ENCODE results near the gene BCAS3. TPM values are rescaled to one million over a fixed set of nuclear protein-coding genes. Genes with fewer than 3 reads are reported as not detected.

The BCAS3 gene
- total and polyA plus RNA-seq, 2 donors (not counting 1 experiment from before 2014, with no cell fraction given) = 13.9 to 73.4 TPM

GRCh38 chr17:61063528-61063927 is 385.9 kb downstream of the BCAS3 start:
- no peak overlapping the region for H2AFZ ChIP-seq (ENCODE audit: insufficient read depth, low read depth, low read length, poor library complexity, severe bottlenecking)
- Mint-ChIP-seq H3K4me3 (no peak overlapping the region), H3K9me3 (ENCODE audit: insufficient read depth) (no peaks in the 10 kb centered on the region), H3K27ac (no peak overlapping the region), H3K27me3 (no peaks in the 10 kb centered on the region), H3K4me1 (peaks cover 7% of the 10 kb centered on the region)
- CTCF ChIA-PET = no interaction called here
- no peaks in the 10 kb centered on the region for H4K20me1 ChIP-seq (ENCODE audit: control insufficient read depth, insufficient read depth, low read length, poor library complexity, severe bottlenecking)
- no peak for DNase-seq
- 79% methylated on average over 2 of the region's 2 CpGs for WGBS (ENCODE audit: insufficient coverage)
- no peaks in the 10 kb centered on the region for H3K36me3 ChIP-seq (replicated peaks in 1 of 2; ENCODE audit: control extremely low read depth in 1 of 2, control insufficient read depth in 1 of 2, extremely low read depth in 1 of 2, insufficient read depth in 2 of 2, low read length in 1 of 2)
- peaks cover 0 to 4% of the 10 kb centered on the region in 2 donors for H3K4me1 ChIP-seq (ENCODE audit: control insufficient read depth in 2 of 2, insufficient read depth in 2 of 2, low read length in 2 of 2)
- no peaks in the 10 kb centered on the region for H3K9me3 ChIP-seq (ENCODE audit: control extremely low read depth in 1 of 3, control insufficient read depth in 2 of 3, insufficient read depth in 1 of 3, low read length in 2 of 3)
- H3K4me3 ChIP-seq (ENCODE audit: control extremely low read depth in 1 of 5, extremely low read depth in 1 of 5, insufficient read depth in 1 of 5, low read depth in 2 of 5, low read length in 4 of 5) = no peak overlapping the region
- POLR2A ChIA-PET = no interaction called here
- intact Hi-C loops (cut with micrococcal nuclease) = no loop called here
- no peak for ATAC-seq (ENCODE audit: low read depth)
- H3K9ac ChIP-seq (ENCODE audit: low read length) = no peak overlapping the region
- no peaks in the 10 kb centered on the region for H3K79me2 ChIP-seq (ENCODE audit: control insufficient read depth, insufficient read depth, low read length)
- no peak overlapping the region for H3K27ac ChIP-seq (ENCODE audit: low read length in 2 of 2)
- no peak for TF ChIP-seq EZH2 (IDR thresholded peaks at IDR 0.05; ENCODE audit: borderline replicate concordance, insufficient read depth, low read depth, low read length, poor library complexity, severe bottlenecking)
- no peak for TF ChIP-seq CTCF (IDR thresholded peaks at IDR 0.05)
- H3K4me2 ChIP-seq (replicated peaks; ENCODE audit: low read depth, low read length, poor library complexity, severe bottlenecking) = no peak overlapping the region
- no peaks in the 10 kb centered on the region for H3K27me3 ChIP-seq (replicated peaks in 1 of 4; ENCODE audit: control extremely low read depth in 1 of 4, control insufficient read depth in 3 of 4, insufficient read depth in 4 of 4, low read length in 3 of 4)

GRCh38 chr17:61064087-61064951 is 386.7 kb downstream of the BCAS3 start:
- H3K9me3 ChIP-seq (ENCODE audit: control extremely low read depth in 1 of 3, control insufficient read depth in 2 of 3, insufficient read depth in 1 of 3, low read length in 2 of 3) = no peaks in the 10 kb centered on the region
- Mint-ChIP-seq H3K27ac (no peak overlapping the region), H3K27me3 (no peaks in the 10 kb centered on the region), H3K4me1 (peaks cover 7% of the 10 kb centered on the region), H3K4me3 (no peak overlapping the region), H3K9me3 (ENCODE audit: insufficient read depth) (no peaks in the 10 kb centered on the region)
- TF ChIP-seq CTCF (IDR thresholded peaks at IDR 0.05) (no peak), EZH2 (IDR thresholded peaks at IDR 0.05; ENCODE audit: borderline replicate concordance, insufficient read depth, low read depth, low read length, poor library complexity, severe bottlenecking) (no peak)
- no peaks in the 10 kb centered on the region for H4K20me1 ChIP-seq (ENCODE audit: control insufficient read depth, insufficient read depth, low read length, poor library complexity, severe bottlenecking)
- H3K4me3 ChIP-seq (ENCODE audit: control extremely low read depth in 1 of 5, extremely low read depth in 1 of 5, insufficient read depth in 1 of 5, low read depth in 2 of 5, low read length in 4 of 5) = no peak overlapping the region
- intact Hi-C loops (cut with micrococcal nuclease) = no loop called here
- H3K4me1 ChIP-seq (ENCODE audit: control insufficient read depth in 2 of 2, insufficient read depth in 2 of 2, low read length in 2 of 2) = peaks cover 0 to 4% of the 10 kb centered on the region in 2 donors
- no peak overlapping the region for H3K27ac ChIP-seq (ENCODE audit: low read length in 2 of 2)
- H3K79me2 ChIP-seq (ENCODE audit: control insufficient read depth, insufficient read depth, low read length) = no peaks in the 10 kb centered on the region
- DNase-seq = no peak
- WGBS (ENCODE audit: insufficient coverage) = no CpG with 5 or more reads among the region's 1 CpG
- ATAC-seq (ENCODE audit: low read depth) = no peak
- H2AFZ ChIP-seq (ENCODE audit: insufficient read depth, low read depth, low read length, poor library complexity, severe bottlenecking) = no peak overlapping the region
- no peak overlapping the region for H3K4me2 ChIP-seq (replicated peaks; ENCODE audit: low read depth, low read length, poor library complexity, severe bottlenecking)
- H3K9ac ChIP-seq (ENCODE audit: low read length) = no peak overlapping the region
- ChIA-PET CTCF (no interaction called here), POLR2A (no interaction called here)
- no peaks in the 10 kb centered on the region for H3K36me3 ChIP-seq (replicated peaks in 1 of 2; ENCODE audit: control extremely low read depth in 1 of 2, control insufficient read depth in 1 of 2, extremely low read depth in 1 of 2, insufficient read depth in 2 of 2, low read length in 1 of 2)
- H3K27me3 ChIP-seq (replicated peaks in 1 of 4; ENCODE audit: control extremely low read depth in 1 of 4, control insufficient read depth in 3 of 4, insufficient read depth in 4 of 4, low read length in 3 of 4) = no peaks in the 10 kb centered on the region
